Esophagus muscularis mucosa (tissue), 4 donors: ENCODE results near the gene MAPKAPK5. TPM values are rescaled to one million over a fixed set of nuclear protein-coding genes. Genes with fewer than 3 reads are reported as not detected.
"Not testable (repeated sequence)": the region's sequence is repeated elsewhere in the genome, so short reads cannot be mapped to it uniquely, and the experiment has no call there.

ENCODE experiments used
- DNase-seq: peaks from one replicate; pipeline ENCODE4 v3.0.0-alpha.2; 2017; ENCODE audit errors: extremely low spot score
- H3K27ac ChIP-seq, 4 donors: fragments of 200-600 bp; sonication (generic); replicated peaks in 1 of 4; 1 replicate in 3 of 4; 2 replicates in 1 of 4; pipeline ENCODE4 v1.5.1; 2016 to 2019; ENCODE audit warnings: mild to moderate bottlenecking in 1 of 4
- H3K27me3 ChIP-seq, 4 donors: fragments of 200-600 bp; sonication (generic); one replicate each; pipeline versions ENCODE4 v1.5.1 to v1.6.0; 2016 to 2019
- H3K36me3 ChIP-seq, 4 donors: fragments of 200-600 bp; sonication (generic); one replicate each; pipeline ENCODE4 v1.5.1; 2016 to 2019
- H3K4me1 ChIP-seq, 4 donors: fragments of 200-600 bp; sonication (generic); one replicate each; pipeline ENCODE4 v1.5.1; 2016 to 2019
- H3K4me3 ChIP-seq, 4 donors: fragments of 200-600 bp; sonication (generic); 1 replicate in 2 of 4; 2 replicates in 2 of 4; pipeline ENCODE4 v1.5.1; 2016 to 2019; ENCODE audit warnings: mild to moderate bottlenecking in 4 of 4, moderate library complexity in 1 of 4
- H3K9me3 ChIP-seq, 4 donors: fragments of 200-600 bp; sonication (generic); 1 replicate in 3 of 4; 2 replicates in 1 of 4; pipeline ENCODE4 v1.5.1; 2016 to 2019
- EP300 ChIP-seq: sonication (generic); formaldehyde crosslinking; IDR thresholded peaks from one replicate; pipeline ENCODE4 v1.6.1; 2017; ENCODE audit warnings: antibody characterized with exemption
- POLR2A ChIP-seq: fragments of 450-650 bp; IDR thresholded peaks from one replicate; pipeline ENCODE4 v1.6.1; 2017; ENCODE audit warnings: antibody characterized with exemption, moderate library complexity, mild to moderate bottlenecking, low read depth
- POLR2AphosphoS5 ChIP-seq, 2 donors: sonication (generic); formaldehyde crosslinking; IDR thresholded peaks; one replicate each; pipeline ENCODE4 v1.6.1; 2017; ENCODE audit warnings: antibody characterized with exemption in 2 of 2
- WGBS: methylation state at CpG from one replicate; pipeline ENCODE4 v1.1.5; 2018; 5-methylcytosine and 5-hydroxymethylcytosine counted together
- intact Hi-C: fragments of 100-400 bp; cut with DNase I; formaldehyde crosslinking; loops from one replicate; pipeline ENCODE4 v1.15.1; 2023
- small RNA-seq, 3 donors: library from RNA; depleted of rRNA; stranded (forward); fragments of <200 nt; gene quantifications; one replicate each; pipeline ENCODE3, GENCODE V24; 2016
- total RNA-seq, 4 donors: library from RNA; depleted of rRNA; stranded (reverse); fragments of >200 nt; gene quantifications; one replicate each; pipeline versions ENCODE4 v1.1.0 to v1.2.1, GENCODE V29; 2016
- TF ChIP-seq, protein P1 (sequence below), 3 experiments: fragments of 200-600 bp in 2 of 3; fragments of 450-650 bp in 1 of 3; sonication (generic) in 2 of 3; IDR thresholded peaks; one replicate each; pipeline ENCODE4 v1.5.1; 2017 to 2019; ENCODE audit warnings: antibody characterized with exemption in 3 of 3, mild to moderate bottlenecking in 2 of 3, moderate library complexity in 1 of 3

MAPKAPK5 gene
- total RNA-seq, 4 donors from 2014 or later, result 30.3 to 43.7 (median 34.1) TPM

DNA sequence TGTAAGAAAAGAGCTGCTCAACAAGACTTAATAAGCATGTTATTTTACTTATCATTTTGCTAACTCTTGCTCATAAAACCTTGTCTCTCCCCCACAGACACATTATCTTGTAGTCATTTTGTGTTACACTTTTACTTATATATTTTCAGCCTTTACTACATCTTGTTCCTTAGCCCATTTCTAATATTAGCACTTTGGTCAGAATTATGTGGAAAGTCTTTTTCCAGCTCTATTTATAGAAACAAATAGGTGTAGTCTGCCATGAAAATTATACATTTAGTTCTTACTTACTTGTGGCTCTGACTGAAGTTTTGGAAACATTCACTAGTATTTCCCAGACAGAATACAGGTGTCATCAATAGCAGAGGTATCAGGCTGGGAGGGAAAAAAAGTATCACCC lies 94.8 kb downstream of the MAPKAPK5 start:
- Histone ChIP-seq H3K27me3 (no peaks in the 10 kb centered on the region), H3K4me1 (peaks cover 6 to 19% (median 15%) of the 10 kb centered on the region in 4 donors), H3K4me3 (peak overlapping the region in 1 of 4 donors; percentile 4), H3K9me3 (no peaks in the 10 kb centered on the region), H3K36me3 (peaks cover 2 to 10% (median 5%) of the 10 kb centered on the region in 4 donors), H3K27ac (peak overlapping the region; percentile 45 to 74 (median 68))
- intact Hi-C loops, result no loop called here
- no peak for DNase-seq
- TF ChIP-seq EP300 (no peak), POLR2AphosphoS5 (IDR thresholded peaks at IDR 0.05) (no peak), POLR2A (no peak)
- TF ChIP-seq, protein P1, sequence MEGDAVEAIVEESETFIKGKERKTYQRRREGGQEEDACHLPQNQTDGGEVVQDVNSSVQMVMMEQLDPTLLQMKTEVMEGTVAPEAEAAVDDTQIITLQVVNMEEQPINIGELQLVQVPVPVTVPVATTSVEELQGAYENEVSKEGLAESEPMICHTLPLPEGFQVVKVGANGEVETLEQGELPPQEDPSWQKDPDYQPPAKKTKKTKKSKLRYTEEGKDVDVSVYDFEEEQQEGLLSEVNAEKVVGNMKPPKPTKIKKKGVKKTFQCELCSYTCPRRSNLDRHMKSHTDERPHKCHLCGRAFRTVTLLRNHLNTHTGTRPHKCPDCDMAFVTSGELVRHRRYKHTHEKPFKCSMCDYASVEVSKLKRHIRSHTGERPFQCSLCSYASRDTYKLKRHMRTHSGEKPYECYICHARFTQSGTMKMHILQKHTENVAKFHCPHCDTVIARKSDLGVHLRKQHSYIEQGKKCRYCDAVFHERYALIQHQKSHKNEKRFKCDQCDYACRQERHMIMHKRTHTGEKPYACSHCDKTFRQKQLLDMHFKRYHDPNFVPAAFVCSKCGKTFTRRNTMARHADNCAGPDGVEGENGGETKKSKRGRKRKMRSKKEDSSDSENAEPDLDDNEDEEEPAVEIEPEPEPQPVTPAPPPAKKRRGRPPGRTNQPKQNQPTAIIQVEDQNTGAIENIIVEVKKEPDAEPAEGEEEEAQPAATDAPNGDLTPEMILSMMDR (IDR thresholded peaks at IDR 0.05), result no peak

DNA sequence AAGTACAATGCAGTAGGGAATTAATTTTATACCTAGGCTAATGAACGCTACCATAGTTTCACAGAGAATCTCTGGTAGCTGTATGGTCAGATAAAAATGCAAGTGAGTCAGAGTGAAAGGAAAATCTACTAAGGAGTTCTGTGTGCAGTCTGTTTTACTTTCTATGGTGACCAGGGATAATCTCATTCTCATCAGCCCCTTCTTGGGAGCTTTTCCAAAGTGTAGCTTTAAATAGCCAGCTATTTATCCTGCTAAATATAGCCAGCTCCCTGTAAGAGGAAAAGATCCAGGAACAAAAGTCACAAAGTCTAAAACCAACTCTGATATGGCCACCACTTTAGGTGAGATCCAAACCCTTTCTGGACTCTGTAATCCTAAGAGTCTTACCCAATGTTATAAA lies 95.4 kb downstream of the MAPKAPK5 start:
- Histone ChIP-seq H3K36me3 (peaks cover 0 to 4% (median 2%) of the 10 kb centered on the region in 4 donors), H3K4me1 (peaks cover 6 to 20% (median 16%) of the 10 kb centered on the region in 4 donors), H3K27me3 (no peaks in the 10 kb centered on the region), H3K9me3 (no peaks in the 10 kb centered on the region), H3K27ac (peak overlapping the region; percentile 45 to 74 (median 68)), H3K4me3 (peak overlapping the region in 1 of 4 donors; percentile 4)
- intact Hi-C loops, result no loop called here
- no peak for DNase-seq
- 46% methylated on average over 1 of the region's 1 CpG for WGBS
- TF ChIP-seq EP300 (no peak), POLR2A (no peak), POLR2AphosphoS5 (IDR thresholded peaks at IDR 0.05) (no peak)

DNA sequence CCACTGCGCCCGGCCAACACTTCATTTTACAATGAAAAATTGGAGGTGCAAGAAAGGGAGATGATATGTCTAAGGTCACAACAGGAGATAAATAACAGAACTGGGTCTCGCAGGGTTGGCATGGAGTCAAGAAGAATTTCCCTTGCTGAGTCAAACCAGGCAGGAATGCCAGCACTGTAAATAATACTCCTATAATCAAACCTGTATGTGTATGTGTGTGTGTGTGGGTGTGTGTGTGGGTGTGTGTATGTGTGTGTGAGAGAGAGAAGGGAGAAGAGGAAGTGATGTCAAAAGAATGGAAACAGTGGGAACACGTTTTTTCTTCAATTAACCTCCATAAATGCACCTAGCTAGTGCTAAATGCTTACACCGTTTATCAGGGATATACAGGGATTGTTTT lies 100.5 kb downstream of the MAPKAPK5 start:
- no peaks in the 10 kb centered on the region for H3K9me3 ChIP-seq
- H3K4me1 ChIP-seq, result peaks cover 0 to 20% (median 11%) of the 10 kb centered on the region in 4 donors
- DNase-seq, result no peak
- no peak for TF ChIP-seq POLR2AphosphoS5 (IDR thresholded peaks at IDR 0.05)
- TF ChIP-seq, protein P1 (IDR thresholded peaks at IDR 0.05), result no peak
- H3K36me3 ChIP-seq, result no peaks in the 10 kb centered on the region
- no peaks in the 10 kb centered on the region for H3K27me3 ChIP-seq
- intact Hi-C loops, result loop anchor here (5.0 to 10.0 kb wide), 2 partner anchors 70 to 442 kb away; partner anchors contain the start of genes ERP29, HECTD4 and TMEM116
- no peak overlapping the region for H3K4me3 ChIP-seq
- H3K27ac ChIP-seq, result no peak overlapping the region
- 51% methylated on average over 5 of the region's 5 CpGs for WGBS

DNA sequence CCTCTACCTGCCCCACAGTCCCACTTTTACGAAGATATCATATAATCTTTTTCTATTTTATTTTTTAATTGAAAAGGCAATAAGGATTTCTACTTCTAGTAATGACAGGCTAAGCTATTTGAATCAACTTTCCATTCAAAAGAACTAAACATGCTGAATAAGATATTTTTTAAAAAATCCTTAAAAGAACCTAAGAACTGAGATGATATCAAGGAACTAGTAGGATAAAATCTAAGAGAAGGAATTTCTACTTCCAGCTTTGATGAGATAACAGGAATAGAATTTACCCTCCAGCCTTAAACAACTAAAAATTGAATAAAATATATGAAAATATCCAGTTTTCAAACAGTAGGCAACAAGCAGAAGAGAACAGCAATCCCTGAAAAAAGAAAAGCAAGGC lies 101.9 kb downstream of the MAPKAPK5 start:
- no peak overlapping the region for H3K4me3 ChIP-seq

DNA sequence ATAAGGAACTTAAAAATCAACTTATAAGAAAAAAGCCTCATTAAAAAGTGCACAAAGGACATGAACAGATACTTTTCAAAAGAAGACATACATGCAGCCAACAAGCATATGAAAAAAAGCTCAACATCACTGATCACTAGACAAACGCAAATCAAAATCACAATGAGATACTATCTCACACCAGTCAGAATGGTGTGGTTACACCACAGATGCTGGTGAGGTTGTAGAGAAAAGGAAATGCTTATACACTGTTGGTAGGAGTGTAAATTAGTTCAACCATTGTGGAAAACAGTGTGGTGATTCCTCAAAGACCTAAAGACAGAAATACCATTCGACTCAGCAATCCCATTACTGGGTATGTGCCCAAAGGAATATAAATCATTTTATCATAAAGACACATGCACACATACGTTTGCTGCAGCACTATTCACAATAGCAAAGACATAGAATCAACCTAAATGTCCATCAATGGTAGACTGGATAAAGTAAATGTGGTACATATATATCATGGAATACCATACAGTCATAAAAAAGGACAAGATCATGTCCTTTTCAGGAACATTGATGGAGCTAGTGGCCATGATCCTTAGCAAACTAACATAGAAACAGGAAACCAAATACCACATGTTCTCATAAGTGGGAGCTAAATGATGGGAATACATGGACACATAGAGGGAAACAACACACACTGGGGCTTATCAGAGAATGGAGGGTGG lies 109.1 kb downstream of the MAPKAPK5 start:
- H3K27me3 ChIP-seq, H3K4me3 ChIP-seq, intact Hi-C loops, H3K9me3 ChIP-seq, H3K4me1 ChIP-seq, DNase-seq, H3K27ac ChIP-seq, H3K36me3 ChIP-seq: not testable (repeated sequence)
- WGBS, result 75% methylated on average over 3 of the region's 3 CpGs

More for the DNA sequence above, 101.9 kb downstream of the MAPKAPK5 start:
- Histone ChIP-seq H3K4me1 (peaks cover 0 to 13% (median 6%) of the 10 kb centered on the region in 4 donors), H3K36me3 (no peaks in the 10 kb centered on the region), H3K27me3 (no peaks in the 10 kb centered on the region), H3K27ac (no peak overlapping the region), H3K9me3 (no peaks in the 10 kb centered on the region)
- 100% methylated on average over 1 of the region's 1 CpG for WGBS
- DNase-seq, result no peak
- TF ChIP-seq POLR2AphosphoS5 (IDR thresholded peaks at IDR 0.05) (no peak), EP300 (no peak), POLR2A (no peak)
- TF ChIP-seq, protein P1 (IDR thresholded peaks at IDR 0.05), result no peak
- intact Hi-C loops, result loop anchor here (5.0 to 10.0 kb wide), 2 partner anchors 68 to 441 kb away; partner anchors contain the start of genes ERP29, HECTD4 and TMEM116

Small RNA genes lying within 50 kb of the gene (small RNA-seq; reads per million reads assigned to genes)
- 2.2 to 6.0 (median 5.1) reads per million in 3 donors for gene MIR6761

Other genes starting within 250 kb of the MAPKAPK5 start
- 10 to 100 TPM; 32.0 to 57.3 (median 52.0) TPM for gene ATXN2, start 242.9 kb upstream of the MAPKAPK5 start, total RNA-seq
- gene BRAP, start 156.3 kb upstream of the MAPKAPK5 start, total RNA-seq, result 10 to 100 TPM; 17.4 to 23.8 (median 20.7) TPM
- gene ACAD10, start 156.2 kb upstream of the MAPKAPK5 start, total RNA-seq, result 10 to 100 TPM in 3 of 4 donors, 1 to 10 TPM in 1; 8.8 to 21.6 (median 16.8) TPM
- gene ALDH2, start 75.3 kb upstream of the MAPKAPK5 start, total RNA-seq, result 100 to 1,000 TPM; 148 to 278 (median 209) TPM
- gene TMEM116, start 170.9 kb downstream of the MAPKAPK5 start, total RNA-seq, result 1 to 10 TPM; 3.5 to 8.4 (median 7.5) TPM
- 10 to 100 TPM; 33.5 to 35.3 (median 34.9) TPM for gene ERP29, start 171.2 kb downstream of the MAPKAPK5 start, total RNA-seq